Suprapubic skin (tissue), 4 donors: ENCODE data around the gene FAM210B.

Experiments used
- EP300 ChIP-seq: sonication (generic); formaldehyde crosslinking; IDR thresholded peaks from one replicate; pipeline ENCODE4 v1.6.1; 2017; ENCODE audit warnings: antibody characterized with exemption
- POLR2A ChIP-seq, 2 donors: fragments of 450-650 bp; IDR thresholded peaks; one replicate each; pipeline ENCODE4 v1.6.1; 2017; ENCODE audit warnings: antibody characterized with exemption in 2 of 2, mild to moderate bottlenecking in 2 of 2, moderate library complexity in 2 of 2
- POLR2AphosphoS5 ChIP-seq, 3 donors: sonication (generic); formaldehyde crosslinking; IDR thresholded peaks; one replicate each; pipeline ENCODE4 v1.6.1; 2017; ENCODE audit warnings: antibody characterized with exemption in 3 of 3
- TF ChIP-seq, protein P1 (sequence below), 2 donors: fragments of 200-600 bp in 1 of 2; fragments of 450-650 bp in 1 of 2; sonication (generic) in 1 of 2; IDR thresholded peaks; one replicate each; pipeline ENCODE4 v1.5.1; 2016 to 2019; ENCODE audit warnings: antibody characterized with exemption in 2 of 2, mild to moderate bottlenecking in 1 of 2, moderate library complexity in 1 of 2

DNA sequence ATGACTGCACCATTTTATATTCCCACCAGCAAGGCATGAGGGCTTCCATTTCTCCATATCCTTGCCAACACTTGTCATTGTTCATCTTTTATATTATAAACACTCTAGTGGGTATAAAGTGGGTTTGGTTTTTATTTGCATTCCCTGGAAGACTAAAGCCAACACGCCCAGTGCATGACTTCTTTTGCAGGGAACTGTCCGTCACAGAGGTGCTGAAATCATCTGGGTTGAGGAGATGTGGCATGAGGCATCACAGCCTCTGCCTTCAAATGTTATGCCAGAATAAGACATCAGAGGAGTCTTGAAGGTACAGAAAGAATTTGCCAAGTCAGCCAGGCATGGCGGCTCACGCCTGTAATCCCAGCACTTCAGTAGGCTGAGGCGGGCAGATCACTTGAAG lies 29.9 kb upstream of the FAM210B start:
- TF ChIP-seq POLR2AphosphoS5 (IDR thresholded peaks at IDR 0.05) = no peak
- TF ChIP-seq EP300 = no peak
- TF ChIP-seq, protein P1, sequence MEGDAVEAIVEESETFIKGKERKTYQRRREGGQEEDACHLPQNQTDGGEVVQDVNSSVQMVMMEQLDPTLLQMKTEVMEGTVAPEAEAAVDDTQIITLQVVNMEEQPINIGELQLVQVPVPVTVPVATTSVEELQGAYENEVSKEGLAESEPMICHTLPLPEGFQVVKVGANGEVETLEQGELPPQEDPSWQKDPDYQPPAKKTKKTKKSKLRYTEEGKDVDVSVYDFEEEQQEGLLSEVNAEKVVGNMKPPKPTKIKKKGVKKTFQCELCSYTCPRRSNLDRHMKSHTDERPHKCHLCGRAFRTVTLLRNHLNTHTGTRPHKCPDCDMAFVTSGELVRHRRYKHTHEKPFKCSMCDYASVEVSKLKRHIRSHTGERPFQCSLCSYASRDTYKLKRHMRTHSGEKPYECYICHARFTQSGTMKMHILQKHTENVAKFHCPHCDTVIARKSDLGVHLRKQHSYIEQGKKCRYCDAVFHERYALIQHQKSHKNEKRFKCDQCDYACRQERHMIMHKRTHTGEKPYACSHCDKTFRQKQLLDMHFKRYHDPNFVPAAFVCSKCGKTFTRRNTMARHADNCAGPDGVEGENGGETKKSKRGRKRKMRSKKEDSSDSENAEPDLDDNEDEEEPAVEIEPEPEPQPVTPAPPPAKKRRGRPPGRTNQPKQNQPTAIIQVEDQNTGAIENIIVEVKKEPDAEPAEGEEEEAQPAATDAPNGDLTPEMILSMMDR (IDR thresholded peaks at IDR 0.05) = no peak
- no peak for TF ChIP-seq POLR2A (IDR thresholded peaks at IDR 0.05)
